ENCODE results near the gene PRDM15. TPM values are rescaled to one million over a fixed set of nuclear protein-coding genes. Genes with fewer than 3 reads are reported as not detected.

The PRDM15 gene
- total and polyA plus RNA-seq, 2 experiments from 2014 or later: 3.0 to 10.6 TPM

- Mint-ChIP-seq H3K9me3 (peaks cover 3% of the 10 kb centered on the region), H3K27me3 (ENCODE audit: insufficient read depth, low read depth, poor library complexity) (peaks cover 9% of the 10 kb centered on the region), H3K4me1 (no peaks in the 10 kb centered on the region), H3K36me3 (ENCODE audit: low read depth) (peaks cover 36% of the 10 kb centered on the region), H3K27ac (no peak overlapping the region), H3K4me3 (no peak overlapping the region)
- H3K27ac ChIP-seq (ENCODE audit: low read depth): no peak overlapping the region
- no peaks in the 10 kb centered on the region for H3K79me2 ChIP-seq (replicated peaks; ENCODE audit: insufficient read depth)
- peaks cover 5% of the 10 kb centered on the region; the same call in 1 of the 2 replicates for H3K9me2 ChIP-seq (ENCODE audit: insufficient read depth)
- no peaks in the 10 kb centered on the region for H3K4me1 ChIP-seq (ENCODE audit: insufficient read depth)
- TF ChIP-seq, protein P1, sequence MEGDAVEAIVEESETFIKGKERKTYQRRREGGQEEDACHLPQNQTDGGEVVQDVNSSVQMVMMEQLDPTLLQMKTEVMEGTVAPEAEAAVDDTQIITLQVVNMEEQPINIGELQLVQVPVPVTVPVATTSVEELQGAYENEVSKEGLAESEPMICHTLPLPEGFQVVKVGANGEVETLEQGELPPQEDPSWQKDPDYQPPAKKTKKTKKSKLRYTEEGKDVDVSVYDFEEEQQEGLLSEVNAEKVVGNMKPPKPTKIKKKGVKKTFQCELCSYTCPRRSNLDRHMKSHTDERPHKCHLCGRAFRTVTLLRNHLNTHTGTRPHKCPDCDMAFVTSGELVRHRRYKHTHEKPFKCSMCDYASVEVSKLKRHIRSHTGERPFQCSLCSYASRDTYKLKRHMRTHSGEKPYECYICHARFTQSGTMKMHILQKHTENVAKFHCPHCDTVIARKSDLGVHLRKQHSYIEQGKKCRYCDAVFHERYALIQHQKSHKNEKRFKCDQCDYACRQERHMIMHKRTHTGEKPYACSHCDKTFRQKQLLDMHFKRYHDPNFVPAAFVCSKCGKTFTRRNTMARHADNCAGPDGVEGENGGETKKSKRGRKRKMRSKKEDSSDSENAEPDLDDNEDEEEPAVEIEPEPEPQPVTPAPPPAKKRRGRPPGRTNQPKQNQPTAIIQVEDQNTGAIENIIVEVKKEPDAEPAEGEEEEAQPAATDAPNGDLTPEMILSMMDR (conservative IDR thresholded peaks at IDR 0.05; ENCODE audit: low read depth in 2 of 2): no peak
- TF ChIP-seq NANOG (IDR thresholded peaks at IDR 0.05; ENCODE audit: borderline replicate concordance): no peak
- no peak for TF ChIP-seq POLR2AphosphoS5 (IDR thresholded peaks at IDR 0.05; ENCODE audit: low read depth)
- TF ChIP-seq EZH2phosphoT487 (IDR thresholded peaks at IDR 0.05; ENCODE audit: unreplicated experiment): no peak
- TF ChIP-seq ZNF114 (CRISPR knock-in tag; IDR thresholded peaks at IDR 0.05): no peak
- TF ChIP-seq, protein P2, sequence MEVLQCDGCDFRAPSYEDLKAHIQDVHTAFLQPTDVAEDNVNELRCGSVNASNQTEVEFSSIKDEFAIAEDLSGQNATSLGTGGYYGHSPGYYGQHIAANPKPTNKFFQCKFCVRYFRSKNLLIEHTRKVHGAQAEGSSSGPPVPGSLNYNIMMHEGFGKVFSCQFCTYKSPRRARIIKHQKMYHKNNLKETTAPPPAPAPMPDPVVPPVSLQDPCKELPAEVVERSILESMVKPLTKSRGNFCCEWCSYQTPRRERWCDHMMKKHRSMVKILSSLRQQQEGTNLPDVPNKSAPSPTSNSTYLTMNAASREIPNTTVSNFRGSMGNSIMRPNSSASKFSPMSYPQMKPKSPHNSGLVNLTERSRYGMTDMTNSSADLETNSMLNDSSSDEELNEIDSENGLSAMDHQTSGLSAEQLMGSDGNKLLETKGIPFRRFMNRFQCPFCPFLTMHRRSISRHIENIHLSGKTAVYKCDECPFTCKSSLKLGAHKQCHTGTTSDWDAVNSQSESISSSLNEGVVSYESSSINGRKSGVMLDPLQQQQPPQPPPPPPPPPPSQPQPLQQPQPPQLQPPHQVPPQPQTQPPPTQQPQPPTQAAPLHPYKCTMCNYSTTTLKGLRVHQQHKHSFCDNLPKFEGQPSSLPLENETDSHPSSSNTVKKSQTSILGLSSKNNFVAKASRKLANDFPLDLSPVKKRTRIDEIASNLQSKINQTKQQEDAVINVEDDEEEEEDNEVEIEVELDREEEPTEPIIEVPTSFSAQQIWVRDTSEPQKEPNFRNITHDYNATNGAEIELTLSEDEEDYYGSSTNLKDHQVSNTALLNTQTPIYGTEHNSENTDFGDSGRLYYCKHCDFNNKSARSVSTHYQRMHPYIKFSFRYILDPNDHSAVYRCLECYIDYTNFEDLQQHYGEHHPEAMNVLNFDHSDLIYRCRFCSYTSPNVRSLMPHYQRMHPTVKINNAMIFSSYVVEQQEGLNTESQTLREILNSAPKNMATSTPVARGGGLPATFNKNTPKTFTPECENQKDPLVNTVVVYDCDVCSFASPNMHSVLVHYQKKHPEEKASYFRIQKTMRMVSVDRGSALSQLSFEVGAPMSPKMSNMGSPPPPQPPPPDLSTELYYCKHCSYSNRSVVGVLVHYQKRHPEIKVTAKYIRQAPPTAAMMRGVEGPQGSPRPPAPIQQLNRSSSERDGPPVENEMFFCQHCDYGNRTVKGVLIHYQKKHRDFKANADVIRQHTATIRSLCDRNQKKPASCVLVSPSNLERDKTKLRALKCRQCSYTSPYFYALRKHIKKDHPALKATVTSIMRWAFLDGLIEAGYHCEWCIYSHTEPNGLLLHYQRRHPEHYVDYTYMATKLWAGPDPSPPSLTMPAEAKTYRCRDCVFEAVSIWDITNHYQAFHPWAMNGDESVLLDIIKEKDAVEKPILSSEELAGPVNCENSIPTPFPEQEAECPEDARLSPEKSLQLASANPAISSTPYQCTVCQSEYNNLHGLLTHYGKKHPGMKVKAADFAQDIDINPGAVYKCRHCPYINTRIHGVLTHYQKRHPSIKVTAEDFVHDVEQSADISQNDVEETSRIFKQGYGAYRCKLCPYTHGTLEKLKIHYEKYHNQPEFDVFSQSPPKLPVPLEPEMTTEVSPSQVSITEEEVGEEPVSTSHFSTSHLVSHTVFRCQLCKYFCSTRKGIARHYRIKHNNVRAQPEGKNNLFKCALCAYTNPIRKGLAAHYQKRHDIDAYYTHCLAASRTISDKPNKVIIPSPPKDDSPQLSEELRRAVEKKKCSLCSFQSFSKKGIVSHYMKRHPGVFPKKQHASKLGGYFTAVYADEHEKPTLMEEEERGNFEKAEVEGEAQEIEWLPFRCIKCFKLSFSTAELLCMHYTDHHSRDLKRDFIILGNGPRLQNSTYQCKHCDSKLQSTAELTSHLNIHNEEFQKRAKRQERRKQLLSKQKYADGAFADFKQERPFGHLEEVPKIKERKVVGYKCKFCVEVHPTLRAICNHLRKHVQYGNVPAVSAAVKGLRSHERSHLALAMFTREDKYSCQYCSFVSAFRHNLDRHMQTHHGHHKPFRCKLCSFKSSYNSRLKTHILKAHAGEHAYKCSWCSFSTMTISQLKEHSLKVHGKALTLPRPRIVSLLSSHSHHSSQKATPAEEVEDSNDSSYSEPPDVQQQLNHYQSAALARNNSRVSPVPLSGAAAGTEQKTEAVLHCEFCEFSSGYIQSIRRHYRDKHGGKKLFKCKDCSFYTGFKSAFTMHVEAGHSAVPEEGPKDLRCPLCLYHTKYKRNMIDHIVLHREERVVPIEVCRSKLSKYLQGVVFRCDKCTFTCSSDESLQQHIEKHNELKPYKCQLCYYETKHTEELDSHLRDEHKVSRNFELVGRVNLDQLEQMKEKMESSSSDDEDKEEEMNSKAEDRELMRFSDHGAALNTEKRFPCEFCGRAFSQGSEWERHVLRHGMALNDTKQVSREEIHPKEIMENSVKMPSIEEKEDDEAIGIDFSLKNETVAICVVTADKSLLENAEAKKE (CRISPR knock-in tag; IDR thresholded peaks at IDR 0.05): no peak
- no peak for TF ChIP-seq STAT1 (IDR thresholded peaks at IDR 0.05; ENCODE audit: unreplicated experiment)
- TF ChIP-seq, protein P3, sequence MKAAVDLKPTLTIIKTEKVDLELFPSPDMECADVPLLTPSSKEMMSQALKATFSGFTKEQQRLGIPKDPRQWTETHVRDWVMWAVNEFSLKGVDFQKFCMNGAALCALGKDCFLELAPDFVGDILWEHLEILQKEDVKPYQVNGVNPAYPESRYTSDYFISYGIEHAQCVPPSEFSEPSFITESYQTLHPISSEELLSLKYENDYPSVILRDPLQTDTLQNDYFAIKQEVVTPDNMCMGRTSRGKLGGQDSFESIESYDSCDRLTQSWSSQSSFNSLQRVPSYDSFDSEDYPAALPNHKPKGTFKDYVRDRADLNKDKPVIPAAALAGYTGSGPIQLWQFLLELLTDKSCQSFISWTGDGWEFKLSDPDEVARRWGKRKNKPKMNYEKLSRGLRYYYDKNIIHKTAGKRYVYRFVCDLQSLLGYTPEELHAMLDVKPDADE (IDR thresholded peaks at IDR 0.05): no peak
- TF ChIP-seq JUNB (IDR thresholded peaks at IDR 0.05; ENCODE audit: unreplicated experiment): no peak
- no peak for TF ChIP-seq EZH2 (IDR thresholded peaks at IDR 0.05; ENCODE audit: low read depth, unreplicated experiment)
- TF ChIP-seq REST (IDR thresholded peaks at IDR 0.05; ENCODE audit: unreplicated experiment): no peak
- no peak for TF ChIP-seq CREB1 (CRISPR knock-in tag; IDR thresholded peaks at IDR 0.05; ENCODE audit: low read depth)
- no peak for TF ChIP-seq ZNF331 (CRISPR knock-in tag; IDR thresholded peaks at IDR 0.05; ENCODE audit: low read depth)
- H3K4me2 ChIP-seq: no peak overlapping the region
- H3K36me3 ChIP-seq (ENCODE audit: insufficient read depth): no peaks in the 10 kb centered on the region
- ATAC-seq (no peak), DNase-seq (ENCODE audit: low spot score) (no peak)
- no peaks in the 10 kb centered on the region for H3F3A ChIP-seq (replicated peaks; ENCODE audit: low read depth)
- no peak overlapping the region for H3K4me3 ChIP-seq
- no peaks in the 10 kb centered on the region for H3K27me3 ChIP-seq (ENCODE audit: insufficient read depth)
- H4K20me1 ChIP-seq (replicated peaks; ENCODE audit: insufficient read depth): no peaks in the 10 kb centered on the region; the same call in 1 of the 2 replicates
- no peak overlapping the region for H2AFZ ChIP-seq
These were observed 71.0 kb downstream of the PRDM15 start for GRCh38 chr21:41808094-41808493.

Data from GM23338 (cell line).